IMR-90 (cell line): ENCODE results near the gene TMEM52. TPM values are rescaled to one million over a fixed set of nuclear protein-coding genes. Genes with fewer than 3 reads are reported as not detected.

Experiments
- ATAC-seq: fragments of 200-7000 bp; cut with Tn5 transposase; 2 replicates; pipeline ENCODE4 v1.9.1; 2020; ENCODE audit warnings: low read depth, mild to moderate bottlenecking, moderate library complexity
- BruUV-seq: library from RNA; stranded (reverse); fragments of 400-500 nt; replicated peaks from 2 replicates; lab custom pipeline; 2021; lab: Mats Ljungman, UMichigan
- CTCF ChIA-PET: fragments of 300-600 bp; formaldehyde crosslinking; extraction: SDS; loops from one replicate; lab custom pipeline; 2021; ENCODE audit warnings: antibody characterized with exemption; lab: Yijun Ruan, JAX
- POLR2A ChIA-PET: fragments of 300-600 bp; sonication (Branson Sonifier 250); formaldehyde crosslinking; loops from one replicate; lab custom pipeline; 2022; ENCODE audit warnings: antibody characterized with exemption; ENCODE audit not compliant: unreplicated experiment; lab: Charles Lee
- DNase-seq: peaks from one replicate; pipeline ENCODE4 v3.0.0; 2013
- H2AFZ ChIP-seq: replicated peaks from 2 replicates; pipeline ENCODE3; 2013; ENCODE audit warnings: low read length, mild to moderate bottlenecking; ENCODE audit not compliant: poor library complexity
- H2AK5ac ChIP-seq: 2 replicates; pipeline ENCODE4 v1.6.1; 2013; ENCODE audit warnings: low read depth, low read length, inconsistent platforms
- H2AK9ac ChIP-seq: replicated peaks from 2 replicates; pipeline ENCODE3; 2013; ENCODE audit warnings: mild to moderate bottlenecking, low read depth, low read length, moderate library complexity; ENCODE audit not compliant: poor library complexity
- H2BK120ac ChIP-seq: 2 replicates; pipeline ENCODE4 v1.6.1; 2013; ENCODE audit warnings: low read depth, low read length, inconsistent platforms
- H2BK15ac ChIP-seq: 3 replicates; pipeline ENCODE4 v1.6.1; 2013; ENCODE audit warnings: low read depth, low read length, inconsistent platforms
- H2BK20ac ChIP-seq: 2 replicates; pipeline ENCODE4 v1.6.1; 2013; ENCODE audit warnings: low read depth, mild to moderate bottlenecking, inconsistent platforms, low read length, moderate library complexity
- H2BK5ac ChIP-seq: 2 replicates; pipeline ENCODE4 v1.6.1; 2013; ENCODE audit warnings: mild to moderate bottlenecking, low read depth, low read length, inconsistent platforms; ENCODE audit not compliant: poor library complexity, severe bottlenecking
- H3K14ac ChIP-seq: replicated peaks from 2 replicates; pipeline ENCODE4 v1.6.1; 2013; ENCODE audit warnings: low read depth, low read length, inconsistent platforms
- H3K18ac ChIP-seq: 2 replicates; pipeline ENCODE4 v1.6.1; 2013; ENCODE audit warnings: low read depth, low read length, control low read depth
- H3K23ac ChIP-seq: 2 replicates; pipeline ENCODE4 v1.6.1; 2013; ENCODE audit warnings: low read depth, low read length, inconsistent platforms
- H3K27ac ChIP-seq: 2 replicates; pipeline ENCODE4 v1.5.1; 2013; ENCODE audit warnings: mild to moderate bottlenecking, control low read depth, low read length; ENCODE audit not compliant: insufficient read depth
- H3K27me3 ChIP-seq: 2 replicates; pipeline ENCODE4 v1.6.1; 2013; ENCODE audit warnings: low read length; ENCODE audit not compliant: control insufficient read depth, insufficient read depth
- H3K36me3 ChIP-seq: 2 replicates; pipeline ENCODE4 v1.6.1; 2013; ENCODE audit warnings: low read length, mixed read lengths; ENCODE audit not compliant: control insufficient read depth, insufficient read depth
- H3K4ac ChIP-seq: 2 replicates; pipeline ENCODE4 v1.6.1; 2013; ENCODE audit warnings: low read depth, low read length, inconsistent platforms
- H3K4me1 ChIP-seq: 2 replicates; pipeline ENCODE4 v1.6.1; 2013; ENCODE audit warnings: low read length, mixed read lengths; ENCODE audit not compliant: control insufficient read depth, insufficient read depth
- H3K4me2 ChIP-seq: 2 replicates; pipeline ENCODE4 v1.6.1; 2013; ENCODE audit warnings: low read depth, mild to moderate bottlenecking, control low read depth, low read length, moderate library complexity
- H3K4me3 ChIP-seq: 2 replicates; pipeline ENCODE4 v1.5.1; 2013; ENCODE audit warnings: low read depth, mild to moderate bottlenecking, control low read depth, low read length, moderate library complexity; ENCODE audit not compliant: insufficient read depth
- H3K56ac ChIP-seq: 2 replicates; pipeline ENCODE4 v1.6.1; 2013; ENCODE audit warnings: low read length, inconsistent platforms; ENCODE audit not compliant: insufficient read depth; ENCODE audit errors: extremely low read depth
- H3K79me1 ChIP-seq, 2 experiments: 2 replicates each; pipeline ENCODE4 v1.6.1; 2013; ENCODE audit warnings: low read length in 2 of 2, inconsistent platforms in 1 of 2, low read depth in 1 of 2
- H3K9ac ChIP-seq: 2 replicates; pipeline ENCODE4 v1.6.1; 2013; ENCODE audit warnings: low read depth, low read length, control low read depth
- H3K9me1 ChIP-seq: 2 replicates; pipeline ENCODE4 v1.6.1; 2013; ENCODE audit warnings: low read length, inconsistent platforms; ENCODE audit not compliant: insufficient read depth
- H3K9me3 ChIP-seq: 2 replicates; pipeline ENCODE4 v1.6.1; 2013; ENCODE audit warnings: low read length; ENCODE audit not compliant: control insufficient read depth, insufficient read depth
- H4K20me1 ChIP-seq: 2 replicates; pipeline ENCODE4 v1.6.1; 2013; ENCODE audit warnings: low read length, inconsistent platforms; ENCODE audit not compliant: insufficient read depth
- H4K5ac ChIP-seq: 2 replicates; pipeline ENCODE4 v1.6.1; 2013; ENCODE audit warnings: mild to moderate bottlenecking, low read depth, low read length, control low read depth
- H4K8ac ChIP-seq, 2 experiments: 2 replicates each; pipeline ENCODE4 v1.6.1; 2013; ENCODE audit warnings: low read depth in 2 of 2, low read length in 2 of 2, control low read depth in 1 of 2, inconsistent platforms in 1 of 2
- H4K91ac ChIP-seq: 2 replicates; pipeline ENCODE4 v1.6.1; 2013; ENCODE audit warnings: low read depth, low read length, inconsistent platforms; ENCODE audit not compliant: insufficient read depth
- BHLHE40 ChIP-seq: fragments of 150-350 bp; IDR thresholded peaks from 2 replicates; pipeline ENCODE4 v1.6.1; 2016; ENCODE audit warnings: mild to moderate bottlenecking, low read depth, low read length
- CEBPB ChIP-seq: IDR thresholded peaks from 2 replicates; pipeline ENCODE4 v1.6.1; 2012; ENCODE audit warnings: low read depth, low read length, improper control_type of control experiment
- CHD1 ChIP-seq: IDR thresholded peaks from 2 replicates; pipeline ENCODE4 v1.6.1; 2012; ENCODE audit warnings: low read depth, low read length, improper control_type of control experiment
- ELK1 ChIP-seq: fragments of 150-350 bp; IDR thresholded peaks from 2 replicates; pipeline ENCODE4 v1.6.1; 2016; ENCODE audit warnings: low read depth, mild to moderate bottlenecking, low read length, moderate library complexity, borderline replicate concordance
- FOS ChIP-seq: fragments of 150-350 bp; IDR thresholded peaks from 2 replicates; pipeline ENCODE4 v1.6.1; 2016; ENCODE audit warnings: low read depth, low read length
- MAFK ChIP-seq: IDR thresholded peaks from 2 replicates; pipeline ENCODE4 v1.6.1; 2012; ENCODE audit warnings: low read depth, low read length, improper control_type of control experiment
- MXI1 ChIP-seq: IDR thresholded peaks from 2 replicates; pipeline ENCODE4 v1.6.1; 2012; ENCODE audit warnings: low read depth, mild to moderate bottlenecking, low read length, moderate library complexity, borderline replicate concordance
- POLR2A ChIP-seq: IDR thresholded peaks from 2 replicates; pipeline ENCODE4 v1.6.1; 2012; ENCODE audit warnings: mild to moderate bottlenecking, low read depth, low read length
- RAD21 ChIP-seq: IDR thresholded peaks from 2 replicates; pipeline ENCODE4 v1.6.1; 2012; ENCODE audit warnings: low read length, improper control_type of control experiment
- RCOR1 ChIP-seq: IDR thresholded peaks from 2 replicates; pipeline ENCODE4 v1.6.1; 2012; ENCODE audit warnings: mild to moderate bottlenecking, low read length, improper control_type of control experiment; ENCODE audit not compliant: insufficient replicate concordance
- RFX5 ChIP-seq: IDR thresholded peaks from 2 replicates; pipeline ENCODE4 v1.8.0; 2012; ENCODE audit warnings: low read depth, mild to moderate bottlenecking, low read length, moderate library complexity
- SMC3 ChIP-seq: fragments of 150-350 bp; IDR thresholded peaks from 2 replicates; pipeline ENCODE4 v1.6.1; 2016; ENCODE audit warnings: low read depth, mild to moderate bottlenecking, antibody characterized with exemption, low read length, moderate library complexity
- WGBS, 2 experiments: methylation state at CpG; one replicate each; pipeline versions ENCODE4 v1.1.5 to v1.1.7; 2013; ENCODE audit warnings: missing lambda C conversion rate in 2 of 2; ENCODE audit not compliant: insufficient read length in 1 of 2; ENCODE audit errors: extremely low coverage in 2 of 2; 5-methylcytosine and 5-hydroxymethylcytosine counted together
- dilution Hi-C: fragments of 300-500 bp; cut with HindIII; formaldehyde crosslinking; loops from one replicate; pipeline ENCODE4 v1.14.3; 2018; ENCODE audit warnings: low sequenced_read_pairs; ENCODE audit not compliant: unreplicated experiment
- in situ Hi-C: fragments of 300-500 bp; cut with MboI; formaldehyde crosslinking; loops from 3 replicates; pipeline ENCODE4 v1.14.3; 2019; ENCODE audit warnings: low sequenced_read_pairs, inconsistent platforms, mixed read lengths
- intact Hi-C: fragments of 100-400 bp; cut with micrococcal nuclease; formaldehyde crosslinking; loops from 2 replicates; pipeline ENCODE4 v1.10.0; 2022
- polyA plus RNA-seq, 3 experiments: library from polyadenylated mRNA; depleted of rRNA; stranded (reverse); fragments of >200 nt; gene quantifications; 2 replicates each; pipeline ENCODE4 v1.2.3, GENCODE V29; 2012; ENCODE audit warnings: low replicate concordance in 1 of 3
- total RNA-seq: library from RNA; depleted of rRNA; stranded (reverse); fragments of >200 nt; gene quantifications from 2 replicates; pipeline ENCODE4 v1.2.3, GENCODE V29; 2012
- TF ChIP-seq, protein P1 (sequence below): fragments of 150-350 bp; IDR thresholded peaks from 2 replicates; pipeline ENCODE4 v1.6.1; 2017; ENCODE audit warnings: mild to moderate bottlenecking, antibody characterized with exemption, low read length, low read depth

The TMEM52 gene
- total and polyA plus RNA-seq, 2 of the 4 experiments (the other 2 are of a cell fraction): 0.54 to 1.3 TPM

DNA sequence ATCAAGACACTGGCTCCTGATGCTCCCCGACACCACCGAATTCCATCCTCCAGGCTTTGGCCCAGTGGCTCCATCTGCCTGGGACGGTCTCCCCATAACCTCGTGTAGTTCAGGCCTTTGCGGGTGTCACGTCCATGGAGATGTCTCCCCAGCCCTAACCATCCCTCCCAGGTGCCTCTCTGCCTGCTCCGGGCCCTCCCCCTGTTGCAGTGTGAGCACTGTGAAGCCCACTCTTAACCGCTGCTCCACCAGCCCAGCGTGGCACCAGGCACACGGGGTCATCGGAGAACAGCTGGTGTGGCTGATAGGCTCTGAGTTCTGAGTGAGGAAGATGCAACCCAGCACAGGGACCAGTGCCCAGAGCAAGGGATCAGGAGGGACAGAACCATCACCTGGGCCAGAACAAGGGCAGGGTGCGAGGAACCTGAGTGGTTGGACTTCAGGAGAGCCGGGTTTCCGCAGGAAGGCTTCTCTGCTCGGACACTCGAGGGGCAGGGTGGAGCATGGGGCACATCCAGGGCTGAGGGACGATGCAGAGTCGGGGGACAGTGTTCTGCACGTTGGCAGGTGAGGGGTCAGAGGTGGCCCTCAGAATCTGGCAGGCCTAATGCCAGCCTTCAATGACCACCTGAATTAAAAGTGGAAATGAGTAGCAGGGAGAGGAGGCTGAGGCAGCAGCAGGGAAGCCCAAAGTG, 25.6 kb downstream of the TMEM52 start:
- no peak overlapping the region for H3K14ac ChIP-seq
- no peaks in the 10 kb centered on the region for H3K27me3 ChIP-seq
- ChIA-PET POLR2A (no interaction called here), CTCF (no interaction called here)
- in situ Hi-C loops: no loop called here
- no peaks in the 10 kb centered on the region for H3K9me3 ChIP-seq
- no peak overlapping the region for H3K27ac ChIP-seq
- dilution Hi-C loops: no loop called here
- no TSS peak for BruUV-seq
- H3K18ac ChIP-seq: no peak overlapping the region
- peaks cover 13 to 18% of the 10 kb centered on the region in 2 experiments for H3K79me1 ChIP-seq
- intact Hi-C loops: no loop called here
- no peak for ATAC-seq
- no peak for DNase-seq
- H4K8ac ChIP-seq: no peak overlapping the region
- H4K91ac ChIP-seq: no peak overlapping the region
- TF ChIP-seq MXI1: no peak
- no peak for TF ChIP-seq CEBPB
- no peak for TF ChIP-seq BHLHE40
- no peak for TF ChIP-seq RCOR1
- TF ChIP-seq RFX5: no peak
- TF ChIP-seq SMC3: no peak
- TF ChIP-seq CHD1: no peak
- no peak for TF ChIP-seq RAD21
- TF ChIP-seq, protein P1, sequence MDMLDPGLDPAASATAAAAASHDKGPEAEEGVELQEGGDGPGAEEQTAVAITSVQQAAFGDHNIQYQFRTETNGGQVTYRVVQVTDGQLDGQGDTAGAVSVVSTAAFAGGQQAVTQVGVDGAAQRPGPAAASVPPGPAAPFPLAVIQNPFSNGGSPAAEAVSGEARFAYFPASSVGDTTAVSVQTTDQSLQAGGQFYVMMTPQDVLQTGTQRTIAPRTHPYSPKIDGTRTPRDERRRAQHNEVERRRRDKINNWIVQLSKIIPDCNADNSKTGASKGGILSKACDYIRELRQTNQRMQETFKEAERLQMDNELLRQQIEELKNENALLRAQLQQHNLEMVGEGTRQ: no peak
- no peak for TF ChIP-seq POLR2A
- no peak for TF ChIP-seq MAFK
- TF ChIP-seq ELK1: no peak
- no peak for TF ChIP-seq FOS
- no peak overlapping the region for H2BK20ac ChIP-seq
- peaks cover 2% of the 10 kb centered on the region for H3K9me1 ChIP-seq
- H2BK5ac ChIP-seq: no peak overlapping the region
- H2AFZ ChIP-seq: no peak overlapping the region
- H3K4me3 ChIP-seq: no peak overlapping the region
- H3K36me3 ChIP-seq: no peaks in the 10 kb centered on the region
- H2AK9ac ChIP-seq: peak overlapping the region; percentile 47
- H4K20me1 ChIP-seq: peaks cover 16% of the 10 kb centered on the region
- no peak overlapping the region for H3K4ac ChIP-seq
- H2BK15ac ChIP-seq: no peak overlapping the region
- H2AK5ac ChIP-seq: peak overlapping the region; percentile 35; the same call in 1 of the 2 replicates
- H3K9ac ChIP-seq: no peak overlapping the region
- H3K4me2 ChIP-seq: no peak overlapping the region
- peaks cover 10% of the 10 kb centered on the region for H3K4me1 ChIP-seq
- H4K5ac ChIP-seq: no peak overlapping the region
- H3K56ac ChIP-seq: no peak overlapping the region
- no peak overlapping the region for H3K23ac ChIP-seq
- WGBS, 2 experiments: 85% methylated on average over 8 of the region's 19 CpGs; no CpG with 5 or more reads in 1 of the 2 experiments
- H2BK120ac ChIP-seq: no peak overlapping the region
